HL-60 (cell line): Measurements from ENCODE around the gene PITX1.

Experiments used
- DNase-seq, 2 experiments: peaks; one replicate each; pipeline ENCODE4 v3.0.0-alpha.2; 2010 to 2020; ENCODE audit warnings: low read depth in 1 of 2, low spot score in 1 of 2
- H3K27ac ChIP-seq: fragments of 250-450 bp; sonication (Bioruptor Pico); replicated peaks from 2 replicates; pipeline ENCODE4 v1.5.1; 2020; ENCODE audit warnings: mild to moderate bottlenecking, moderate library complexity
- H3K27me3 ChIP-seq: fragments of 250-450 bp; sonication (Bioruptor Pico); 2 replicates; pipeline ENCODE4 v1.5.1; 2021; ENCODE audit warnings: mild to moderate bottlenecking, moderate library complexity; ENCODE audit not compliant: insufficient read depth, poor library complexity, severe bottlenecking
- H3K4me3 ChIP-seq: replicated peaks from 2 replicates; pipeline ENCODE4 v1.5.1; 2011; ENCODE audit warnings: mild to moderate bottlenecking, control low read depth, low read length; ENCODE audit not compliant: insufficient read depth
- CTCF ChIP-seq: IDR thresholded peaks from one replicate; pipeline ENCODE4 v1.5.1; 2011; ENCODE audit warnings: low read length, control low read depth, inconsistent platforms; ENCODE audit not compliant: insufficient read depth
- GABPA ChIP-seq: IDR thresholded peaks from 2 replicates; pipeline ENCODE4 v1.6.1; 2012; ENCODE audit warnings: low read depth
- POLR2AphosphoS5 ChIP-seq: IDR thresholded peaks from 2 replicates; pipeline ENCODE4 v1.6.1; 2012; ENCODE audit warnings: low read depth
- REST ChIP-seq: IDR thresholded peaks from 2 replicates; pipeline ENCODE4 v1.6.1; 2012; ENCODE audit warnings: low read depth; ENCODE audit not compliant: insufficient replicate concordance
- SPI1 ChIP-seq: IDR thresholded peaks from 2 replicates; pipeline ENCODE4 v1.6.1; 2012; ENCODE audit warnings: low read depth, mild to moderate bottlenecking, borderline replicate concordance

Gene PITX1

GRCh38 chr5:135051399-135051798, 17.4 kb upstream of the PITX1 start:
- Histone ChIP-seq H3K27me3 (no peaks in the 10 kb centered on the region), H3K4me3 (no peak overlapping the region), H3K27ac (no peak overlapping the region)
- no peak for DNase-seq
- TF ChIP-seq GABPA: no peak

- DNase-seq: no peak
- no peak overlapping the region for H3K27ac ChIP-seq
- no peaks in the 10 kb centered on the region for H3K27me3 ChIP-seq
- no peak for TF ChIP-seq POLR2AphosphoS5
- TF ChIP-seq GABPA: no peak
- TF ChIP-seq REST: no peak
- TF ChIP-seq SPI1: no peak
- no peak for TF ChIP-seq CTCF
- H3K4me3 ChIP-seq: no peak overlapping the region
Measured at GRCh38 chr5:135050244-135050767, 16.3 kb upstream of the PITX1 start.

GRCh38 chr5:135048930-135049329, 14.9 kb upstream of the PITX1 start:
- Histone ChIP-seq H3K4me3 (no peak overlapping the region), H3K27me3 (no peaks in the 10 kb centered on the region), H3K27ac (no peak overlapping the region)
- DNase-seq: no peak
- no peak for TF ChIP-seq CTCF
- TF ChIP-seq POLR2AphosphoS5: no peak
- TF ChIP-seq GABPA: no peak
- no peak for TF ChIP-seq REST
- TF ChIP-seq SPI1: no peak

- Histone ChIP-seq H3K27ac (no peak overlapping the region), H3K4me3 (no peak overlapping the region), H3K27me3 (no peaks in the 10 kb centered on the region)
- DNase-seq: no peak
- TF ChIP-seq POLR2AphosphoS5 (no peak), SPI1 (no peak), CTCF (no peak), GABPA (no peak), REST (no peak)
Measured at GRCh38 chr5:135048286-135048685, 14.3 kb upstream of the PITX1 start.
